Endothelial cell of umbilical vein (primary cell): Measurements from ENCODE around the gene ASRGL1. TPM values are rescaled to one million over a fixed set of nuclear protein-coding genes. Genes with fewer than 3 reads are reported as not detected.

ENCODE experiments used
- BruUV-seq: library from RNA; stranded (reverse); fragments of 400-500 nt; replicated peaks from 2 replicates; lab custom pipeline; 2021; lab: Mats Ljungman, UMichigan
- CTCF ChIA-PET: fragments of 300-600, 350-600 bp; sonication (Branson Sonifier 250); formaldehyde crosslinking; loops from one replicate; lab custom pipeline; 2021; ENCODE audit warnings: antibody characterized with exemption, inconsistent platforms; lab: Charles Lee
- POLR2A ChIA-PET: fragments of 300-600, 350-600 bp; sonication (Branson Sonifier 250); formaldehyde crosslinking; loops from one replicate; lab custom pipeline; 2021; ENCODE audit warnings: antibody characterized with exemption, inconsistent platforms; lab: Charles Lee
- DNase-seq: peaks from one replicate; pipeline ENCODE4 v3.0.0-alpha.2; 2011; ENCODE audit warnings: low read depth, low spot score
- FAIRE-seq: peaks from 2 replicates; lab custom pipeline; 2011; peaks lifted over from hg19 to GRCh38; lab: Jason Lieb, UNC
- H2AFZ ChIP-seq: 2 replicates; pipeline ENCODE4 v1.6.0; 2012; ENCODE audit warnings: low read depth, low read length, control low read depth, inconsistent platforms
- H3K27ac ChIP-seq: 2 replicates; pipeline ENCODE4 v1.5.1; 2011; ENCODE audit warnings: low read depth, mild to moderate bottlenecking, control low read depth, low read length, moderate library complexity; ENCODE audit not compliant: insufficient read depth
- H3K27me3 ChIP-seq, 2 experiments: 2 replicates each; pipeline versions ENCODE4 v1.6.0 to v1.6.1; 2011; ENCODE audit warnings: low read length in 2 of 2, mixed read lengths in 1 of 2; ENCODE audit not compliant: control insufficient read depth in 2 of 2, insufficient read depth in 2 of 2
- H3K36me3 ChIP-seq, 2 experiments: 2 replicates in 1 of 2; 3 replicates in 1 of 2; pipeline ENCODE4 v1.5.1; 2011; ENCODE audit warnings: low read length in 2 of 2, mild to moderate bottlenecking in 1 of 2, moderate library complexity in 1 of 2; ENCODE audit not compliant: control insufficient read depth in 2 of 2, insufficient read depth in 2 of 2; ENCODE audit errors: extremely low read depth in 1 of 2
- H3K4me1 ChIP-seq: 3 replicates; pipeline ENCODE4 v1.5.1; 2011; ENCODE audit warnings: mild to moderate bottlenecking, low read length; ENCODE audit not compliant: control insufficient read depth, insufficient read depth; ENCODE audit errors: extremely low read depth
- H3K4me2 ChIP-seq: 2 replicates; pipeline ENCODE4 v1.6.1; 2011; ENCODE audit warnings: low read length, control low read depth, mixed read lengths; ENCODE audit not compliant: insufficient read depth
- H3K4me3 ChIP-seq, 3 experiments: fragments of 200-600 bp in 1 of 3; sonication (generic), shearing (Covaris generic) in 1 of 3; replicated peaks in 1 of 3; 2 replicates each; pipeline ENCODE4 v1.5.1; 2011 to 2016; ENCODE audit warnings: control low read depth in 3 of 3, low read length in 3 of 3, mild to moderate bottlenecking in 2 of 3, inconsistent platforms in 1 of 3, low read depth in 1 of 3, moderate library complexity in 1 of 3; ENCODE audit not compliant: insufficient read depth in 1 of 3
- H3K79me2 ChIP-seq: 2 replicates; pipeline ENCODE4 v1.6.0; 2012; ENCODE audit warnings: low read length, inconsistent platforms; ENCODE audit not compliant: control insufficient read depth, insufficient read depth
- H3K9ac ChIP-seq: replicated peaks from 2 replicates; pipeline ENCODE3; 2011; ENCODE audit warnings: low read length, control low read depth; ENCODE audit not compliant: insufficient read depth; ENCODE audit errors: extremely low read depth
- H3K9me1 ChIP-seq: replicated peaks from 3 replicates; pipeline ENCODE4 v1.6.0; 2011; ENCODE audit warnings: mild to moderate bottlenecking, low read length; ENCODE audit not compliant: control insufficient read depth, insufficient read depth; ENCODE audit errors: extremely low read depth
- H3K9me3 ChIP-seq: replicated peaks from 2 replicates; pipeline ENCODE4 v1.5.1; 2012; ENCODE audit warnings: low read length, inconsistent platforms; ENCODE audit not compliant: control insufficient read depth, insufficient read depth
- H4K20me1 ChIP-seq: replicated peaks from 2 replicates; pipeline ENCODE3; 2011; ENCODE audit warnings: mild to moderate bottlenecking, low read length; ENCODE audit not compliant: control insufficient read depth, insufficient read depth; ENCODE audit errors: extremely low read depth
- CTCF ChIP-seq, 2 donors: IDR thresholded peaks; 1 replicate in 1 of 2; 2 replicates in 1 of 2; pipeline ENCODE4 v1.5.1; 2011; ENCODE audit warnings: low read length in 2 of 2, mild to moderate bottlenecking in 2 of 2, moderate library complexity in 2 of 2, control low read depth in 1 of 2, inconsistent platforms in 1 of 2, low read depth in 1 of 2; ENCODE audit not compliant: insufficient read depth in 1 of 2; ENCODE audit errors: extremely low read depth in 1 of 2
- EZH2 ChIP-seq: IDR thresholded peaks from 2 replicates; pipeline ENCODE4 v1.6.1; 2012; ENCODE audit warnings: borderline replicate concordance, low read depth, mild to moderate bottlenecking, moderate library complexity, low read length, inconsistent platforms; ENCODE audit not compliant: severe bottlenecking
- FOS ChIP-seq: IDR thresholded peaks from 2 replicates; pipeline ENCODE4 v1.6.1; 2011; ENCODE audit warnings: mild to moderate bottlenecking, low read length, moderate library complexity, borderline replicate concordance; ENCODE audit not compliant: insufficient read depth
- GATA2 ChIP-seq: IDR thresholded peaks from 2 replicates; pipeline ENCODE4 v1.7.0; 2011; ENCODE audit warnings: low read depth, mild to moderate bottlenecking, moderate library complexity, mixed read lengths, low read length; ENCODE audit not compliant: insufficient read length, insufficient read depth
- JUN ChIP-seq: IDR thresholded peaks from 2 replicates; pipeline ENCODE4 v1.6.1; 2011; ENCODE audit warnings: borderline replicate concordance, low read depth; ENCODE audit not compliant: insufficient read length, insufficient read depth
- MYC ChIP-seq: IDR thresholded peaks from one replicate; pipeline ENCODE4 v1.6.1; 2011; ENCODE audit warnings: mild to moderate bottlenecking, low read depth, low read length
- POLR2A ChIP-seq: IDR thresholded peaks from 2 replicates; pipeline ENCODE4 v1.6.1; 2012; ENCODE audit warnings: low read depth, mild to moderate bottlenecking, control low read depth, low read length
- POLR2AphosphoS5 ChIP-seq: IDR thresholded peaks from 2 replicates; pipeline ENCODE4 v1.6.1; 2012; ENCODE audit warnings: low read depth, mild to moderate bottlenecking, control low read depth, low read length, moderate library complexity; ENCODE audit not compliant: insufficient read depth
- dilution Hi-C: fragments of 300-500 bp; cut with MboI; formaldehyde crosslinking; loops from one replicate; pipeline ENCODE4 v1.15.0; 2019; ENCODE audit warnings: low sequenced_read_pairs; ENCODE audit not compliant: extremely low pct_ligation_motif_present
- intact Hi-C: fragments of 100-400 bp; cut with micrococcal nuclease; formaldehyde crosslinking; loops from one replicate; pipeline ENCODE4 v1.10.0; 2022
- polyA plus RNA-seq, 4 experiments: library from polyadenylated mRNA; depleted of rRNA in 3 of 4; stranded (reverse) in 3 of 4; unstranded in 1 of 4; fragments of >200 nt; gene quantifications; 2 replicates each; pipeline versions ENCODE4 v1.2.1 to v1.2.3, GENCODE V29; 2011 to 2012; ENCODE audit warnings: missing spikeins in 1 of 4
- total RNA-seq: library from RNA; stranded (reverse); gene quantifications from 2 replicates; pipeline ENCODE4 v1.2.3, GENCODE V29; 2021
- TF ChIP-seq, protein P1 (sequence below): IDR thresholded peaks from 2 replicates; pipeline ENCODE4 v1.6.1; 2011; ENCODE audit not compliant: insufficient read depth, insufficient read length

The ASRGL1 gene
- total and polyA plus RNA-seq, 2 donors (not counting 3 experiments of a cell fraction or from before 2014, with no cell fraction given) = 33.1 to 36.0 TPM

- H2AFZ ChIP-seq = no peak overlapping the region
- BruUV-seq = no TSS peak
- H3K79me2 ChIP-seq = no peaks in the 10 kb centered on the region
- H3K4me2 ChIP-seq = no peak overlapping the region
- H3K27ac ChIP-seq = no peak overlapping the region
- H3K4me3 ChIP-seq = no peak overlapping the region
- H3K36me3 ChIP-seq = no peaks in the 10 kb centered on the region
- intact Hi-C loops (no loop called here), dilution Hi-C loops (no loop called here)
- H3K9me1 ChIP-seq = no peaks in the 10 kb centered on the region
- FAIRE-seq = no peak
- CTCF ChIA-PET = interaction anchor here (0.8 to 3.4 kb wide), 6 partner anchors 10 to 133 kb away, joined by 3 to 24 read pairs (median 4); no protein-coding TSS in a partner anchor
- DNase-seq = no peak
- no peak for TF ChIP-seq POLR2AphosphoS5
- TF ChIP-seq EZH2 = no peak
- TF ChIP-seq FOS = no peak
- no peak for TF ChIP-seq MYC
- TF ChIP-seq JUN = no peak
- POLR2A ChIA-PET = interaction anchor here (0.6 kb wide), 1 partner anchor 237 kb away, joined by 3 read pairs; the partner anchor contains the start of genes C11orf98 and CSKMT
- H3K27me3 ChIP-seq = peaks cover 0 to 3% of the 10 kb centered on the region in 2 experiments
- no peak overlapping the region for H3K9ac ChIP-seq
- no peaks in the 10 kb centered on the region for H3K9me3 ChIP-seq
- H3K4me1 ChIP-seq = no peaks in the 10 kb centered on the region
- H4K20me1 ChIP-seq = no peaks in the 10 kb centered on the region
Measured at GRCh38 chr11:62427630-62428233, 90.5 kb downstream of the ASRGL1 start.

DNA sequence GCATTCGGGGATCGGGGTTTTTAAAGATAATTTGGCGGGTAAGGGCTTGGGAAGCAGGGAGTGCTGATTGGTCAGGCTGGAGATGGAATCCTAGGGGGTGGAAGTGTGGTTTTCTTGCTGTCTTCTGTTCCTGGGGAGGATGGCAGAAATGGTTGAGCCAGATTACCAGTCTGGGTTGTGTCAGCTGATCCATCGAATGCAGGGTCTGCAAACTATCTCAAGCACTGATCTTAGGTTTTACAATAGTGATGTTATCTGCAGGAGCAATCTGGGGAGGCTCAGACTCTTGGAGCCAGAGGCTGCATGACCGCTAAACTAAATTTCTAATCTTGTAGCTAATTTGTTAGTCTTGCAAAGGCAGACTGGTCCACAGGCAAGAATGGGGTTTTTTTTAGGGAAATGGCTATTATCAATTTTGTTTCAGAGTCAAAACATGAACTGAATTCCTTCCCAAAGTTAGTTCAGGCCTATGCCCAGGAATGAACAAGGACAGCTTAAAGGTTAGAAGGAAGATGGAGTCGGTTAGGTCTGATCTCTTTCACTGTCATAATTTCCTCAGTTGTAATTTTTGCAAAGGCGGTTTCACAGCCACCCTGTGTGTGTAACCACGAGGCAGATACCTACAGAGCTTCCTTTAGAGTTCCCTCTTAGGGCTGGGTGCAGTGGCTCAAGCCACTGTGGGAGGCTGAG, 91.8 kb downstream of the ASRGL1 start:
- Histone ChIP-seq H3K4me2 (no peak overlapping the region), H3K9me1 (no peaks in the 10 kb centered on the region), H3K9me3 (no peaks in the 10 kb centered on the region), H3K79me2 (no peaks in the 10 kb centered on the region), H3K4me3 (no peak overlapping the region), H3K9ac (no peak overlapping the region), H2AFZ (no peak overlapping the region), H3K4me1 (no peaks in the 10 kb centered on the region), H3K27ac (no peak overlapping the region), H3K27me3 (no peaks in the 10 kb centered on the region), H3K36me3 (no peaks in the 10 kb centered on the region), H4K20me1 (no peaks in the 10 kb centered on the region)
- no peak for FAIRE-seq
- ChIA-PET POLR2A (no interaction called here), CTCF (interaction anchor here (0.5 to 3.4 kb wide), 8 partner anchors 24 to 162 kb away, joined by 3 to 24 read pairs (median 3); partner anchors contain the start of gene TUT1)
- intact Hi-C loops = no loop called here
- no peak for DNase-seq
- TF ChIP-seq FOS (no peak), MYC (no peak), POLR2AphosphoS5 (no peak), GATA2 (no peak), EZH2 (no peak), JUN (no peak), CTCF (IDR thresholded peaks at IDR 0.05; ENCODE audit: extremely low read depth in 1 of 2, insufficient read depth in 1 of 2, low read depth in 1 of 2, low read length in 2 of 2) (no peak), POLR2A (no peak)
- TF ChIP-seq, protein P1, sequence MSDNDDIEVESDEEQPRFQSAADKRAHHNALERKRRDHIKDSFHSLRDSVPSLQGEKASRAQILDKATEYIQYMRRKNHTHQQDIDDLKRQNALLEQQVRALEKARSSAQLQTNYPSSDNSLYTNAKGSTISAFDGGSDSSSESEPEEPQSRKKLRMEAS = no peak
- dilution Hi-C loops = no loop called here
- no TSS peak for BruUV-seq
